Measurements from ENCODE around the gene TSC22D2. TPM values are rescaled to one million over a fixed set of nuclear protein-coding genes. Genes with fewer than 3 reads are reported as not detected.

TSC22D2 gene
- total RNA-seq, 4 donors from 2014 or later: 14.4 to 35.1 (median 21.2) TPM

- WGBS, 2 donors: 94 to 96% methylated on average over 2 of the region's 2 CpGs
Observed at GRCh38 chr3:150509780-150510179, 101.7 kb downstream of the TSC22D2 start.

GRCh38 chr3:150511122-150511821 lies 103.2 kb downstream of the TSC22D2 start:
- no peak overlapping the region for H3K4me3 ChIP-seq (replicated peaks in 1 of 3)
- H3K4me1 ChIP-seq: no peaks in the 10 kb centered on the region
- DNase-seq: no peak
- 81 to 82% methylated on average over 4 of the region's 4 CpGs for WGBS, 2 donors
- H3K27ac ChIP-seq: no peak overlapping the region
- TF ChIP-seq POLR2A (IDR thresholded peaks at IDR 0.05): no peak
- TF ChIP-seq, protein P1, sequence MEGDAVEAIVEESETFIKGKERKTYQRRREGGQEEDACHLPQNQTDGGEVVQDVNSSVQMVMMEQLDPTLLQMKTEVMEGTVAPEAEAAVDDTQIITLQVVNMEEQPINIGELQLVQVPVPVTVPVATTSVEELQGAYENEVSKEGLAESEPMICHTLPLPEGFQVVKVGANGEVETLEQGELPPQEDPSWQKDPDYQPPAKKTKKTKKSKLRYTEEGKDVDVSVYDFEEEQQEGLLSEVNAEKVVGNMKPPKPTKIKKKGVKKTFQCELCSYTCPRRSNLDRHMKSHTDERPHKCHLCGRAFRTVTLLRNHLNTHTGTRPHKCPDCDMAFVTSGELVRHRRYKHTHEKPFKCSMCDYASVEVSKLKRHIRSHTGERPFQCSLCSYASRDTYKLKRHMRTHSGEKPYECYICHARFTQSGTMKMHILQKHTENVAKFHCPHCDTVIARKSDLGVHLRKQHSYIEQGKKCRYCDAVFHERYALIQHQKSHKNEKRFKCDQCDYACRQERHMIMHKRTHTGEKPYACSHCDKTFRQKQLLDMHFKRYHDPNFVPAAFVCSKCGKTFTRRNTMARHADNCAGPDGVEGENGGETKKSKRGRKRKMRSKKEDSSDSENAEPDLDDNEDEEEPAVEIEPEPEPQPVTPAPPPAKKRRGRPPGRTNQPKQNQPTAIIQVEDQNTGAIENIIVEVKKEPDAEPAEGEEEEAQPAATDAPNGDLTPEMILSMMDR (IDR thresholded peaks at IDR 0.05): no peak
- intact Hi-C loops (cut with DNase I): no loop called here
- H3K27me3 ChIP-seq: no peaks in the 10 kb centered on the region
- H3K9me3 ChIP-seq: no peaks in the 10 kb centered on the region
- H3K36me3 ChIP-seq: no peaks in the 10 kb centered on the region

More at GRCh38 chr3:150509780-150510179, 101.7 kb downstream of the TSC22D2 start:
- Histone ChIP-seq H3K27me3 (no peaks in the 10 kb centered on the region), H3K4me3 (replicated peaks in 1 of 3) (no peak overlapping the region), H3K27ac (no peak overlapping the region), H3K36me3 (no peaks in the 10 kb centered on the region), H3K9me3 (no peaks in the 10 kb centered on the region), H3K4me1 (no peaks in the 10 kb centered on the region)
- intact Hi-C loops (cut with DNase I): no loop called here
- no peak for DNase-seq
- TF ChIP-seq POLR2A (IDR thresholded peaks at IDR 0.05): no peak
- TF ChIP-seq, protein P1 (IDR thresholded peaks at IDR 0.05): no peak

- H3K27ac ChIP-seq: no peak overlapping the region
- TF ChIP-seq POLR2A (IDR thresholded peaks at IDR 0.05): no peak
- TF ChIP-seq, protein P1 (IDR thresholded peaks at IDR 0.05): no peak
Observed at GRCh38 chr3:150515210-150515609, 107.1 kb downstream of the TSC22D2 start.

More at GRCh38 chr3:150515210-150515609, 107.1 kb downstream of the TSC22D2 start:
- intact Hi-C loops (cut with DNase I): no loop called here
- H3K4me3 ChIP-seq (replicated peaks in 1 of 3): no peak overlapping the region
- no peaks in the 10 kb centered on the region for H3K4me1 ChIP-seq
- H3K36me3 ChIP-seq: no peaks in the 10 kb centered on the region
- no peaks in the 10 kb centered on the region for H3K27me3 ChIP-seq
- no peak for DNase-seq
- H3K9me3 ChIP-seq: no peaks in the 10 kb centered on the region
- 91 to 93% methylated on average over 4 of the region's 4 CpGs for WGBS, 2 donors

Other genes starting within 250 kb of the TSC22D2 start
- gene SERP1, start 138.2 kb downstream of the TSC22D2 start, total RNA-seq: 100 to 1,000 TPM; 146 to 355 (median 270) TPM
- gene EIF2A, start 138.5 kb downstream of the TSC22D2 start, total RNA-seq: 100 to 1,000 TPM; 179 to 198 (median 189) TPM
- 100 to 1,000 TPM in 3 of 4 donors, 10 to 100 TPM in 1; 98.8 to 168 (median 137) TPM for gene SELENOT, start 195.0 kb downstream of the TSC22D2 start, total RNA-seq

Data from thyroid gland (tissue), 4 donors.